GM12878 (cell line): ENCODE data around the gene SH3D19. TPM values are rescaled to one million over a fixed set of nuclear protein-coding genes. Genes with fewer than 3 reads are reported as not detected.

ENCODE experiments used
- ATAC-seq: fragments of 200-7000 bp; cut with Tn5 transposase; 3 replicates; pipeline ENCODE4 v1.9.1; 2020; ENCODE audit warnings: mild to moderate bottlenecking, moderate library complexity
- BruUV-seq: library from RNA; stranded (reverse); fragments of 400-500 nt; replicated peaks from 2 replicates; lab custom pipeline; 2021; lab: Mats Ljungman, UMichigan
- CTCF ChIA-PET: fragments of 300-600 bp; sonication (Branson Sonifier 250); formaldehyde crosslinking; extraction: SDS; loops from one replicate; lab custom pipeline; 2021; ENCODE audit warnings: inconsistent platforms; lab: Yijun Ruan, JAX
- POLR2A ChIA-PET: fragments of 350-600 bp; formaldehyde crosslinking; extraction: SDS; loops from one replicate; lab custom pipeline; 2021; ENCODE audit warnings: inconsistent platforms; lab: Charles Lee
- RAD21 ChIA-PET: fragments of 300-600 bp; sonication (Branson Sonifier 250); formaldehyde crosslinking; loops from one replicate; lab custom pipeline; 2023; ENCODE audit warnings: antibody characterized with exemption; ENCODE audit not compliant: unreplicated experiment; lab: Charles Lee
- SMC1A ChIA-PET: fragments of 300-600 bp; sonication (Branson Sonifier 250); formaldehyde crosslinking; loops from one replicate; lab custom pipeline; 2023; ENCODE audit not compliant: unreplicated experiment, uncharacterized antibody; lab: Charles Lee
- DNase-seq: peaks from one replicate; pipeline ENCODE4 v3.0.0-alpha.2; 2011; ENCODE audit warnings: low read depth, low spot score
- FAIRE-seq: peaks from 3 replicates; lab custom pipeline; 2011; peaks lifted over from hg19 to GRCh38; lab: Jason Lieb, UNC
- H2AFZ ChIP-seq: 2 replicates; pipeline ENCODE4 v1.6.0; 2011; ENCODE audit warnings: low read depth, low read length, control low read depth; ENCODE audit not compliant: control insufficient read depth
- H3K27ac ChIP-seq: 2 replicates; pipeline ENCODE4 v1.5.1; 2011; ENCODE audit warnings: control low read depth; ENCODE audit not compliant: control insufficient read depth, insufficient read depth
- H3K27me3 ChIP-seq, 2 experiments: replicated peaks in 1 of 2; 2 replicates each; pipeline versions ENCODE4 v1.6.0 to v1.6.1; 2011; ENCODE audit warnings: low read length in 1 of 2; ENCODE audit not compliant: control insufficient read depth in 2 of 2, insufficient read depth in 2 of 2
- H3K36me3 ChIP-seq, 2 experiments: 2 replicates each; pipeline ENCODE4 v1.5.1; 2011; ENCODE audit warnings: low read length in 1 of 2; ENCODE audit not compliant: control insufficient read depth in 2 of 2, insufficient read depth in 2 of 2
- H3K4me1 ChIP-seq: 2 replicates; pipeline ENCODE4 v1.6.1; 2011; ENCODE audit warnings: mild to moderate bottlenecking, low read length, moderate library complexity, mixed read lengths; ENCODE audit not compliant: control insufficient read depth, insufficient read depth
- H3K4me2 ChIP-seq: 2 replicates; pipeline ENCODE4 v1.6.0; 2011; ENCODE audit warnings: control low read depth; ENCODE audit not compliant: control insufficient read depth, insufficient read depth
- H3K4me3 ChIP-seq: fragments of 200-600 bp; sonication (generic); 2 replicates; pipeline ENCODE4 v1.5.1; 2016
- H3K79me2 ChIP-seq: 2 replicates; pipeline ENCODE4 v1.6.0; 2011; ENCODE audit warnings: low read length; ENCODE audit not compliant: control insufficient read depth, insufficient read depth
- H3K9ac ChIP-seq: 2 replicates; pipeline ENCODE4 v1.8.0; 2011; ENCODE audit warnings: low read length, control low read depth, mixed read lengths; ENCODE audit not compliant: control insufficient read depth, insufficient read depth
- H3K9me3 ChIP-seq: replicated peaks from 3 replicates; pipeline ENCODE4 v1.5.1; 2011; ENCODE audit warnings: mild to moderate bottlenecking, low read length; ENCODE audit not compliant: control insufficient read depth, insufficient read depth
- H4K20me1 ChIP-seq: 2 replicates; pipeline ENCODE4 v1.6.0; 2011; ENCODE audit not compliant: control insufficient read depth, insufficient read depth
- BACH1 ChIP-seq: fragments of 450-650 bp; IDR thresholded peaks from 2 replicates; pipeline ENCODE4 v1.6.1; 2017; ENCODE audit warnings: mild to moderate bottlenecking, borderline replicate concordance
- BCLAF1 ChIP-seq: fragments of 450-650 bp; IDR thresholded peaks from 2 replicates; pipeline ENCODE4 v1.6.1; 2017; ENCODE audit warnings: antibody characterized with exemption, mild to moderate bottlenecking, moderate library complexity
- CHD2 ChIP-seq: IDR thresholded peaks from 2 replicates; pipeline ENCODE4 v1.6.1; 2011; ENCODE audit warnings: low read depth, low read length, improper control_type of control experiment, borderline replicate concordance
- GATAD2B ChIP-seq: fragments of 450-650 bp; conservative IDR thresholded peaks from 2 replicates; pipeline ENCODE4 v1.6.1; 2017; ENCODE audit warnings: low read depth, mild to moderate bottlenecking, moderate library complexity
- HCFC1 ChIP-seq: fragments of 150-350 bp; IDR thresholded peaks from 2 replicates; pipeline ENCODE4 v1.6.1; 2014; ENCODE audit warnings: low read length
- HDAC2 ChIP-seq: fragments of 200-600 bp; sonication (generic); IDR thresholded peaks from 2 replicates; pipeline ENCODE4 v1.6.1; 2017
- NR2C1 ChIP-seq: fragments of 450-650 bp; IDR thresholded peaks from 2 replicates; pipeline ENCODE4 v1.6.1; 2017; ENCODE audit warnings: antibody characterized with exemption, mild to moderate bottlenecking, moderate library complexity
- RCOR1 ChIP-seq: conservative IDR thresholded peaks from 2 replicates; pipeline ENCODE4 v1.6.1; 2012; ENCODE audit warnings: low read depth, low read length, improper control_type of control experiment
- RELB ChIP-seq: fragments of 450-650 bp; IDR thresholded peaks from 2 replicates; pipeline ENCODE4 v1.6.1; 2017; ENCODE audit warnings: low read depth, mild to moderate bottlenecking, moderate library complexity
- SUZ12 ChIP-seq: fragments of 200-600 bp; sonication (generic); IDR thresholded peaks from one replicate; pipeline ENCODE4 v1.6.1; 2018; ENCODE audit warnings: antibody characterized with exemption, mild to moderate bottlenecking; ENCODE audit not compliant: unreplicated experiment
- WRNIP1 ChIP-seq: IDR thresholded peaks from 2 replicates; pipeline ENCODE4 v1.6.1; 2011; ENCODE audit warnings: low read depth, low read length, improper control_type of control experiment, borderline replicate concordance
- ZNF384 ChIP-seq: IDR thresholded peaks from 2 replicates; pipeline ENCODE4 v1.6.1; 2012; ENCODE audit warnings: low read depth, mild to moderate bottlenecking, low read length, improper control_type of control experiment, borderline replicate concordance
- WGBS: methylation state at CpG from one replicate; pipeline ENCODE4 v1.1.6; 2016; ENCODE audit warnings: low lambda C conversion rate; ENCODE audit not compliant: insufficient replicate concordance, insufficient coverage; ENCODE audit errors: missing lambda C conversion rate; 5-methylcytosine and 5-hydroxymethylcytosine counted together
- in situ Hi-C: fragments of 300-500 bp; cut with MboI; formaldehyde crosslinking; loops from 9 replicates; pipeline ENCODE4 v1.14.3; 2018; ENCODE audit warnings: mixed read lengths
- intact Hi-C: fragments of 100-400 bp; cut with micrococcal nuclease; formaldehyde crosslinking; loops from one replicate; pipeline ENCODE4 v1.14.2; 2022; ENCODE audit not compliant: unreplicated experiment
- polyA plus RNA-seq, 11 experiments: library from polyadenylated mRNA; depleted of rRNA in 4 of 11; unstranded in 6 of 11; stranded (reverse) in 5 of 11; fragments of >200 nt; fragmentation: Nextera tagmentation in 4 of 11; fragmentation: Illumina TruSeq in 1 of 11; extraction: Ambion mirVana in 4 of 11; extraction: Trizol in 1 of 11; gene quantifications; 1 replicate in 1 of 11; 2 replicates in 10 of 11; pipeline versions ENCODE4 v1.2.1 to v1.2.3, GENCODE V29; 2011 to 2016; ENCODE audit warnings: inconsistent platforms in 2 of 11, missing spikeins in 2 of 11, low read depth in 1 of 11
- total RNA-seq, 4 experiments: library from RNA; depleted of rRNA in 3 of 4; stranded (reverse); fragments of >200 nt in 3 of 4; fragmentation: Illumina TruSeq in 1 of 4; extraction: Trizol in 1 of 4; gene quantifications; 2 replicates each; pipeline versions ENCODE4 v1.2.1 to v1.2.3, GENCODE V29; 2013 to 2021
- TF ChIP-seq, protein P1 (sequence below): fragments of 150-350 bp; IDR thresholded peaks from 2 replicates; pipeline ENCODE4 v1.6.1; 2016; ENCODE audit warnings: low read depth, low read length

The SH3D19 gene
- total and polyA plus RNA-seq, 10 of the 15 experiments (the other 5 are each of a cell fraction or from before 2014, with no cell fraction given) = 0.03 to 6.9 (median 0.33) TPM; not detected in 3

DNA sequence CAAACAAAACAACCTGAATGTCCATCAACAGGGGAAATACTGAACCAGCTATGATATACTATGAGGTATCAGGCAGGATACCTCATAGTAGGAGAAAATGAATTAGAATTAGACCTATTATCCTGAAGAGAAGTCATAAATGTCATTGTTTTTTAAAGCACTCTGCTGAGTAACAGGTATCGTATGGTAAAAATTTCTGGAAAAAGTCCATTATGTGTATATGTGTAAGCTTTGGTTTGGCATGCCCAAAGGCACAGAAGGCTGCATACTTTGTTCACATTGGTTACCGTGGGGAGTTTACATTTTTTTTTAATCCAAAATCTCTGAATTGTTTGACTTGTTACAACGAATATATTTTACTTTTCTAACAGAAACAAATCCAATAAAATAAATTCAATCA lies 155.5 kb downstream of the SH3D19 start (continued):
- TF ChIP-seq, protein P1, sequence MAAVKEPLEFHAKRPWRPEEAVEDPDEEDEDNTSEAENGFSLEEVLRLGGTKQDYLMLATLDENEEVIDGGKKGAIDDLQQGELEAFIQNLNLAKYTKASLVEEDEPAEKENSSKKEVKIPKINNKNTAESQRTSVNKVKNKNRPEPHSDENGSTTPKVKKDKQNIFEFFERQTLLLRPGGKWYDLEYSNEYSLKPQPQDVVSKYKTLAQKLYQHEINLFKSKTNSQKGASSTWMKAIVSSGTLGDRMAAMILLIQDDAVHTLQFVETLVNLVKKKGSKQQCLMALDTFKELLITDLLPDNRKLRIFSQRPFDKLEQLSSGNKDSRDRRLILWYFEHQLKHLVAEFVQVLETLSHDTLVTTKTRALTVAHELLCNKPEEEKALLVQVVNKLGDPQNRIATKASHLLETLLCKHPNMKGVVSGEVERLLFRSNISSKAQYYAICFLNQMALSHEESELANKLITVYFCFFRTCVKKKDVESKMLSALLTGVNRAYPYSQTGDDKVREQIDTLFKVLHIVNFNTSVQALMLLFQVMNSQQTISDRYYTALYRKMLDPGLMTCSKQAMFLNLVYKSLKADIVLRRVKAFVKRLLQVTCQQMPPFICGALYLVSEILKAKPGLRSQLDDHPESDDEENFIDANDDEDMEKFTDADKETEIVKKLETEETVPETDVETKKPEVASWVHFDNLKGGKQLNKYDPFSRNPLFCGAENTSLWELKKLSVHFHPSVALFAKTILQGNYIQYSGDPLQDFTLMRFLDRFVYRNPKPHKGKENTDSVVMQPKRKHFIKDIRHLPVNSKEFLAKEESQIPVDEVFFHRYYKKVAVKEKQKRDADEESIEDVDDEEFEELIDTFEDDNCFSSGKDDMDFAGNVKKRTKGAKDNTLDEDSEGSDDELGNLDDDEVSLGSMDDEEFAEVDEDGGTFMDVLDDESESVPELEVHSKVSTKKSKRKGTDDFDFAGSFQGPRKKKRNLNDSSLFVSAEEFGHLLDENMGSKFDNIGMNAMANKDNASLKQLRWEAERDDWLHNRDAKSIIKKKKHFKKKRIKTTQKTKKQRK = no peak
- no peak for TF ChIP-seq GATAD2B
- TF ChIP-seq NR2C1 = no peak
- no peak for TF ChIP-seq ZNF384

DNA sequence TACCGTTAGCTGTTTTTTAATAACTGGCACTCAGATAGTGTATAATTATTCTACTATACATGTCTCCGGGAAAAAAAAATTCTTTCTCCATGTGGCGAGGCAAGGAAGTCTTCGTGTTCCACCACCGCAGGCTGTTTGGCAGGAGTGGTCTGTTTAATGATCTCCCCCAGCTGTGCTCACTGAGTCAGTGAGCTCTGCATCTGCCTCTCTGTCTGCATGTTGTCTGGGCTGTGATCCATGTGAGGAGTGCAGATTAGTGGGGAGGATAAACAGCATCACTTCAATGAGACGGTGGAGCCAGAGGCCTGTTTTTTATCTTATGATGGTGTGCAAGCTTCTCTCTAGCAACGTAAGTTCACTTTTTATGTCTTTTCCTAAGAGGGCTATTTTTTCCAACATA lies 156.2 kb downstream of the SH3D19 start:
- no TSS peak for BruUV-seq
- H3K4me3 ChIP-seq = no peak overlapping the region
- RAD21 ChIA-PET = no interaction called here
- in situ Hi-C loops = no loop called here
- H3K9me3 ChIP-seq = no peaks in the 10 kb centered on the region
- WGBS = 41% methylated on average over 7 of the region's 7 CpGs
- no peaks in the 10 kb centered on the region for H3K27me3 ChIP-seq
- no peak overlapping the region for H3K27ac ChIP-seq
- H2AFZ ChIP-seq = no peak overlapping the region
- POLR2A ChIA-PET = no interaction called here
- no peak for DNase-seq
- SMC1A ChIA-PET = no interaction called here
- no peak for ATAC-seq
- no peak overlapping the region for H3K9ac ChIP-seq
- intact Hi-C loops = no loop called here
- no peaks in the 10 kb centered on the region for H3K36me3 ChIP-seq
- CTCF ChIA-PET = no interaction called here
- H3K4me2 ChIP-seq = no peak overlapping the region
- no peaks in the 10 kb centered on the region for H3K4me1 ChIP-seq
- no peaks in the 10 kb centered on the region for H4K20me1 ChIP-seq
- FAIRE-seq = no peak
- H3K79me2 ChIP-seq = no peaks in the 10 kb centered on the region
- no peak for TF ChIP-seq BACH1
- no peak for TF ChIP-seq SUZ12
- TF ChIP-seq RELB = no peak
- no peak for TF ChIP-seq WRNIP1
- TF ChIP-seq HDAC2 = no peak
- no peak for TF ChIP-seq CHD2
- no peak for TF ChIP-seq BCLAF1
- no peak for TF ChIP-seq HCFC1
- TF ChIP-seq RCOR1 = no peak
